ENCODE data around the gene CLCN4.

The CLCN4 gene

DNA sequence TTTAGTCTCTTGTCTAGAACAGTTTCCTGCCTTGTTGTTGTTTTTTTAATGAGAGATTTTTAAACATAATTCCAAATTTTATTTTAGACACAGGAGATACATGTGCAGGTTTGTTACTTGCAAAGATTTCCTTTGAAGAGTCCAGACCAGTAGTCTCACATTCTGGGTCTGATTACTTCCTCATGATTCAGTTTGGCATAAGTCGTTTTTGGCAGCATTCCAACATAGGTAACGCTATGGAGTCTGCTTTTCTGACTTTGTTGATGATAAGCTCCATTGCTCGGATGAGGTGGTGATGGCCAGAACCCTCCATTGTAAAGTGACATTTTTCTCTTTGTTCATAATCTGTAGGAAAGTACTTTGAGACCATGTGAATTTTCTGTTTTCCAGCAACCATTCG lies 74.7 kb downstream of the CLCN4 start:
- no peak overlapping the region for H3K4me3 ChIP-seq (ENCODE audit: low read depth, low read length)
- TF ChIP-seq, protein P1, sequence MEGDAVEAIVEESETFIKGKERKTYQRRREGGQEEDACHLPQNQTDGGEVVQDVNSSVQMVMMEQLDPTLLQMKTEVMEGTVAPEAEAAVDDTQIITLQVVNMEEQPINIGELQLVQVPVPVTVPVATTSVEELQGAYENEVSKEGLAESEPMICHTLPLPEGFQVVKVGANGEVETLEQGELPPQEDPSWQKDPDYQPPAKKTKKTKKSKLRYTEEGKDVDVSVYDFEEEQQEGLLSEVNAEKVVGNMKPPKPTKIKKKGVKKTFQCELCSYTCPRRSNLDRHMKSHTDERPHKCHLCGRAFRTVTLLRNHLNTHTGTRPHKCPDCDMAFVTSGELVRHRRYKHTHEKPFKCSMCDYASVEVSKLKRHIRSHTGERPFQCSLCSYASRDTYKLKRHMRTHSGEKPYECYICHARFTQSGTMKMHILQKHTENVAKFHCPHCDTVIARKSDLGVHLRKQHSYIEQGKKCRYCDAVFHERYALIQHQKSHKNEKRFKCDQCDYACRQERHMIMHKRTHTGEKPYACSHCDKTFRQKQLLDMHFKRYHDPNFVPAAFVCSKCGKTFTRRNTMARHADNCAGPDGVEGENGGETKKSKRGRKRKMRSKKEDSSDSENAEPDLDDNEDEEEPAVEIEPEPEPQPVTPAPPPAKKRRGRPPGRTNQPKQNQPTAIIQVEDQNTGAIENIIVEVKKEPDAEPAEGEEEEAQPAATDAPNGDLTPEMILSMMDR (IDR thresholded peaks at IDR 0.05; ENCODE audit: borderline replicate concordance, insufficient read depth, low read depth, low read length): no peak

- H3K4me3 ChIP-seq (ENCODE audit: low read depth, low read length): no peak overlapping the region
- TF ChIP-seq, protein P1 (IDR thresholded peaks at IDR 0.05; ENCODE audit: borderline replicate concordance, insufficient read depth, low read depth, low read length): no peak
These were observed 76.4 kb downstream of the CLCN4 start for GRCh38 chrX:10233173-10233572.

GRCh38 chrX:10233696-10234095 lies 76.9 kb downstream of the CLCN4 start:
- TF ChIP-seq, protein P1 (IDR thresholded peaks at IDR 0.05; ENCODE audit: borderline replicate concordance, insufficient read depth, low read depth, low read length): no peak
- H3K4me3 ChIP-seq (ENCODE audit: low read depth, low read length): no peak overlapping the region

DNA sequence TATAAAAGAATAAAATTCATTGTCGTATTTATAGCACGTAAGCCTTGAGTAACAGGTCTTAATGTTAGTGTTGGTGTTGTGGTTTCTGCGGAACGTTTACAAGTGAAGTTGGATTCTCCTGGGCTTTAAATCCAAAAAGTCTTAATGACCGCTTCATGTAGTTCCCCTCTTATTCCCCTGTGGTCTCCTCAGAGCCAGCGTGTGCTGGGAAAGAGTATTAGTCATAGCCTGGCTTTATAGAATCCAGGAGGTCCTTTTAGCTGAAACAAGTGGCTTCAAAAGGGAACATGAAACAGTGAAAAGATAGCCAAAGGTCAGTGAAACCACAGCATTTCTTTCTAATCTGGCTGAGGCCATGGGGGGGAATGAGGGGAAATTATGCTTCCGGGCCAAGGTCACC lies 79.1 kb downstream of the CLCN4 start:
- no peak overlapping the region for H3K4me3 ChIP-seq (ENCODE audit: low read depth, low read length)
- TF ChIP-seq, protein P1 (IDR thresholded peaks at IDR 0.05; ENCODE audit: borderline replicate concordance, insufficient read depth, low read depth, low read length): no peak

DNA sequence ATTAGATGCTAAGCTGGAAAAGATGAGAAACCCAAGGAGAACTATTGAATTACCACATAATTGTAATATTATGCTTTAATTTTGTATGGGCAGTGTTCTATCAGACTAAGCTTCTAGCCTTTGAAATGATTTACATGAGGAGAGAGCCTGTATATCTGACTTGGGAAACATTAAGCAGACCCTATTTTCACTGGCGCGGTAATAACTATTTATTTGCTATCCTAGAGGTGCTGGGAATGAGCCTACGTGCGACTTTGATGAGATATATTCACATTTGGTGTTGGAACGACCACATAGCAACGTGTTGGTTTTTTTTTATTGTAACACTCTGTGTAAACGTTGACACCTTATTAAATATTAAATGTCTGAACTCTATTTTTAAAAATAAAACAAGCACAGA lies 80.5 kb downstream of the CLCN4 start:
- TF ChIP-seq, protein P1 (IDR thresholded peaks at IDR 0.05; ENCODE audit: borderline replicate concordance, insufficient read depth, low read depth, low read length): no peak

GRCh38 chrX:10239611-10240064 lies 82.9 kb downstream of the CLCN4 start:
- TF ChIP-seq, protein P1 (IDR thresholded peaks at IDR 0.05; ENCODE audit: borderline replicate concordance, insufficient read depth, low read depth, low read length): no peak
- no peak overlapping the region for H3K4me3 ChIP-seq (ENCODE audit: low read depth, low read length)

More for the DNA sequence above, 80.5 kb downstream of the CLCN4 start:
- no peak overlapping the region for H3K4me3 ChIP-seq (ENCODE audit: low read depth, low read length)

- no peak overlapping the region for H3K4me3 ChIP-seq (ENCODE audit: low read depth, low read length)
- TF ChIP-seq, protein P1 (IDR thresholded peaks at IDR 0.05; ENCODE audit: borderline replicate concordance, insufficient read depth, low read depth, low read length): no peak
These were observed 84.1 kb downstream of the CLCN4 start for GRCh38 chrX:10240918-10241317.

All from GM12875 (cell line).